HepG2 (cell line): ENCODE measurements around the gene BLOC1S1. TPM values are rescaled to one million over a fixed set of nuclear protein-coding genes. Genes with fewer than 3 reads are reported as not detected.

Experiments used
- ISL2 ChIP-seq: sonication (generic); formaldehyde crosslinking; IDR thresholded peaks from 2 replicates; pipeline ENCODE4 v1.5.0; 2020; ENCODE audit warnings: missing genetic modification reagents
- ISX ChIP-seq: sonication (generic); formaldehyde crosslinking; conservative IDR thresholded peaks from 2 replicates; pipeline ENCODE4 v1.5.0; 2020; ENCODE audit warnings: missing genetic modification reagents
- KDM1A ChIP-seq: IDR thresholded peaks from 2 replicates; pipeline ENCODE4 v1.6.1; 2016; ENCODE audit warnings: missing compliant biosample characterization
- RXRB ChIP-seq: IDR thresholded peaks from 2 replicates; pipeline ENCODE4 v1.6.1; 2016; ENCODE audit warnings: borderline replicate concordance, missing genetic modification reagents, missing compliant biosample characterization
- SRY ChIP-seq: sonication (generic); formaldehyde crosslinking; IDR thresholded peaks from 2 replicates; pipeline ENCODE4 v1.8.0; 2022; ENCODE audit warnings: mild to moderate bottlenecking, missing genetic modification reagents
- SSRP1 ChIP-seq: IDR thresholded peaks from 2 replicates; pipeline ENCODE4 v1.6.1; 2016; ENCODE audit warnings: control low read depth
- TAF1 ChIP-seq: sonication (generic); formaldehyde crosslinking; IDR thresholded peaks from 2 replicates; pipeline ENCODE4 v1.4.0; 2020; ENCODE audit warnings: missing genetic modification reagents
- ZNF782 ChIP-seq: sonication (generic); formaldehyde crosslinking; IDR thresholded peaks from 2 replicates; pipeline ENCODE4 v1.4.0; 2020; ENCODE audit warnings: missing genetic modification reagents, mild to moderate bottlenecking, borderline replicate concordance
- ZSCAN21 ChIP-seq: sonication (generic); formaldehyde crosslinking; IDR thresholded peaks from 2 replicates; pipeline ENCODE4 v1.8.0; 2022; ENCODE audit warnings: mild to moderate bottlenecking, missing genetic modification reagents, moderate library complexity, borderline replicate concordance
- polyA plus RNA-seq, 8 experiments: library from polyadenylated mRNA; depleted of rRNA in 3 of 8; stranded (reverse) in 7 of 8; unstranded in 1 of 8; fragments of >200 nt; fragmentation: Illumina TruSeq in 4 of 8; extraction: Trizol in 4 of 8; gene quantifications; 2 replicates each; pipeline versions ENCODE4 v1.2.1 to v1.2.3, GENCODE V29; 2011 to 2016; ENCODE audit warnings: low read depth in 4 of 8, missing spikeins in 1 of 8, mixed read lengths in 1 of 8; ENCODE audit not compliant: insufficient read depth in 1 of 8
- total RNA-seq, 5 experiments: library from RNA; depleted of rRNA; stranded (reverse); fragments of >200 nt; fragmentation: Illumina TruSeq; extraction: Trizol; gene quantifications; 2 replicates each; pipeline ENCODE4 v1.2.3, GENCODE V29; 2016; ENCODE audit warnings: low read depth in 1 of 5
- TF ChIP-seq, protein P1 (sequence below), 2 experiments: IDR thresholded peaks; 2 replicates each; pipeline ENCODE4 v1.6.1; 2011 to 2012; ENCODE audit warnings: low read length in 2 of 2, borderline replicate concordance in 1 of 2, low read depth in 1 of 2, mild to moderate bottlenecking in 1 of 2, moderate library complexity in 1 of 2
- TF ChIP-seq, protein P2 (sequence below): sonication (generic); formaldehyde crosslinking; IDR thresholded peaks from 2 replicates; pipeline ENCODE4 v1.9.0; 2021; ENCODE audit warnings: missing genetic modification reagents, borderline replicate concordance
- TF ChIP-seq, protein P3 (sequence below): sonication (generic); formaldehyde crosslinking; IDR thresholded peaks from 2 replicates; pipeline ENCODE4 v1.8.0; 2023; ENCODE audit warnings: mild to moderate bottlenecking, missing genetic modification reagents
- TF ChIP-seq, protein P4 (sequence below): IDR thresholded peaks from 2 replicates; pipeline ENCODE4 v1.6.1; 2016; ENCODE audit warnings: mild to moderate bottlenecking, missing biosample characterization, missing genetic modification reagents
- TF ChIP-seq, protein P5 (sequence below): sonication (generic); formaldehyde crosslinking; IDR thresholded peaks from 2 replicates; pipeline ENCODE4 v1.4.0; 2020; ENCODE audit warnings: missing genetic modification reagents, mild to moderate bottlenecking, borderline replicate concordance

The BLOC1S1 gene
- total and polyA plus RNA-seq, 2 of the 13 experiments (the other 11 are each of a cell fraction or from before 2014, with no cell fraction given), result 55.1 to 95.3 TPM

DNA sequence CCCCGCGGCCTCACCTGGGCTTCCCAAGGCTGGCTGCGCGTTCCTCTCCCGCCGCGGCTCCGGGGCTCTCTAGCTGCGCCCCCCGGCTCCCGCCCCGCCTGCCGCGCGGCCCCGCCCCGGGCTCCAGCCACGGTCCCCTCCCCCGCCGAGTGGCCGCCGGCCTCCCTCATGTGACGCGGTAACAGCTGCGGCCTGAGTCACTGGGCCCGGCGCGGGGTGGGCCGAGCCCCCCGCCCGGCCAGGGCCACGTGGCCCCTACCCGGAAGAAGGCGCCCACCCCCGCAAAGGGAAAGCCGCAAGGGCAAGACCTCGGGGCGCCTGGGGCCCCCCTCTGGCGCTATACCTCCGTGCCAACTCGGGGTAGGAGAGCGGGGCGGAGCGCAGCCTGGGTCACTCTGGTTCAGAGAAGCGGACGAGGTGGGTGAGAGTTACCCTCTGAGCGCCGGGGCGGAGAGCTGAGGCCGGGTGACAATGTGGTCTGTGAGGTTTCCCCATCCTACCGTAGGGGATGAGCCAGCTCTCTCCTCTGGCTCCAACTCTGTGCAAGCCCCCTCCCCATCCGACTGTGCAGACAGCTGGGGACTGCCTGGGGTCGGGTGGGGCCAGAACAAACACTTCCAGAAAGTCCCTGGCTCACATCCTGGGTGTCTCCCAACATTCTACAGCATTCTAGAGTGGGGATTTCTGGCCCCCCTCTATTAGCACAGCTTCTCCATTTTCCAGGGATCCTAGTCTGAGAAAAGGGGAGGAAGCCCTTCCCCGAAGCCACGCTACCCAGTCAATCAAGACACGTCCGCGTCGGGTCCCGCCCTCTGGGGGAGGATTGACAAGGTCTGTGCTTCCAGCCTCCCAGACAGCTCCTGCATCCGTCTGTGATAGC, 13.3 kb downstream of the BLOC1S1 start, which contains the start of gene CD63 (continued):
- TF ChIP-seq, protein P1, sequence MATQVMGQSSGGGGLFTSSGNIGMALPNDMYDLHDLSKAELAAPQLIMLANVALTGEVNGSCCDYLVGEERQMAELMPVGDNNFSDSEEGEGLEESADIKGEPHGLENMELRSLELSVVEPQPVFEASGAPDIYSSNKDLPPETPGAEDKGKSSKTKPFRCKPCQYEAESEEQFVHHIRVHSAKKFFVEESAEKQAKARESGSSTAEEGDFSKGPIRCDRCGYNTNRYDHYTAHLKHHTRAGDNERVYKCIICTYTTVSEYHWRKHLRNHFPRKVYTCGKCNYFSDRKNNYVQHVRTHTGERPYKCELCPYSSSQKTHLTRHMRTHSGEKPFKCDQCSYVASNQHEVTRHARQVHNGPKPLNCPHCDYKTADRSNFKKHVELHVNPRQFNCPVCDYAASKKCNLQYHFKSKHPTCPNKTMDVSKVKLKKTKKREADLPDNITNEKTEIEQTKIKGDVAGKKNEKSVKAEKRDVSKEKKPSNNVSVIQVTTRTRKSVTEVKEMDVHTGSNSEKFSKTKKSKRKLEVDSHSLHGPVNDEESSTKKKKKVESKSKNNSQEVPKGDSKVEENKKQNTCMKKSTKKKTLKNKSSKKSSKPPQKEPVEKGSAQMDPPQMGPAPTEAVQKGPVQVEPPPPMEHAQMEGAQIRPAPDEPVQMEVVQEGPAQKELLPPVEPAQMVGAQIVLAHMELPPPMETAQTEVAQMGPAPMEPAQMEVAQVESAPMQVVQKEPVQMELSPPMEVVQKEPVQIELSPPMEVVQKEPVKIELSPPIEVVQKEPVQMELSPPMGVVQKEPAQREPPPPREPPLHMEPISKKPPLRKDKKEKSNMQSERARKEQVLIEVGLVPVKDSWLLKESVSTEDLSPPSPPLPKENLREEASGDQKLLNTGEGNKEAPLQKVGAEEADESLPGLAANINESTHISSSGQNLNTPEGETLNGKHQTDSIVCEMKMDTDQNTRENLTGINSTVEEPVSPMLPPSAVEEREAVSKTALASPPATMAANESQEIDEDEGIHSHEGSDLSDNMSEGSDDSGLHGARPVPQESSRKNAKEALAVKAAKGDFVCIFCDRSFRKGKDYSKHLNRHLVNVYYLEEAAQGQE (IDR thresholded peaks at IDR 0.05; ENCODE audit: borderline replicate concordance in 1 of 2, low read depth in 1 of 2, low read length in 2 of 2), result no peak
- TF ChIP-seq SRY (CRISPR knock-in tag), result 0 out of 2 replicates have a peak, but pooled peaks have one; percentile 22
- TF ChIP-seq TAF1, result peak; percentile 42
- TF ChIP-seq, protein P2, sequence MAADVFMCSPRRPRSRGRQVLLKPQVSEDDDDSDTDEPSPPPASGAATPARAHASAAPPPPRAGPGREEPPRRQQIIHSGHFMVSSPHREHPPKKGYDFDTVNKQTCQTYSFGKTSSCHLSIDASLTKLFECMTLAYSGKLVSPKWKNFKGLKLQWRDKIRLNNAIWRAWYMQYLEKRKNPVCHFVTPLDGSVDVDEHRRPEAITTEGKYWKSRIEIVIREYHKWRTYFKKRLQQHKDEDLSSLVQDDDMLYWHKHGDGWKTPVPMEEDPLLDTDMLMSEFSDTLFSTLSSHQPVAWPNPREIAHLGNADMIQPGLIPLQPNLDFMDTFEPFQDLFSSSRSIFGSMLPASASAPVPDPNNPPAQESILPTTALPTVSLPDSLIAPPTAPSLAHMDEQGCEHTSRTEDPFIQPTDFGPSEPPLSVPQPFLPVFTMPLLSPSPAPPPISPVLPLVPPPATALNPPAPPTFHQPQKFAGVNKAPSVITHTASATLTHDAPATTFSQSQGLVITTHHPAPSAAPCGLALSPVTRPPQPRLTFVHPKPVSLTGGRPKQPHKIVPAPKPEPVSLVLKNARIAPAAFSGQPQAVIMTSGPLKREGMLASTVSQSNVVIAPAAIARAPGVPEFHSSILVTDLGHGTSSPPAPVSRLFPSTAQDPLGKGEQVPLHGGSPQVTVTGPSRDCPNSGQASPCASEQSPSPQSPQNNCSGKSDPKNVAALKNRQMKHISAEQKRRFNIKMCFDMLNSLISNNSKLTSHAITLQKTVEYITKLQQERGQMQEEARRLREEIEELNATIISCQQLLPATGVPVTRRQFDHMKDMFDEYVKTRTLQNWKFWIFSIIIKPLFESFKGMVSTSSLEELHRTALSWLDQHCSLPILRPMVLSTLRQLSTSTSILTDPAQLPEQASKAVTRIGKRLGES (CRISPR knock-in tag), result no peak
- TF ChIP-seq, protein P3, sequence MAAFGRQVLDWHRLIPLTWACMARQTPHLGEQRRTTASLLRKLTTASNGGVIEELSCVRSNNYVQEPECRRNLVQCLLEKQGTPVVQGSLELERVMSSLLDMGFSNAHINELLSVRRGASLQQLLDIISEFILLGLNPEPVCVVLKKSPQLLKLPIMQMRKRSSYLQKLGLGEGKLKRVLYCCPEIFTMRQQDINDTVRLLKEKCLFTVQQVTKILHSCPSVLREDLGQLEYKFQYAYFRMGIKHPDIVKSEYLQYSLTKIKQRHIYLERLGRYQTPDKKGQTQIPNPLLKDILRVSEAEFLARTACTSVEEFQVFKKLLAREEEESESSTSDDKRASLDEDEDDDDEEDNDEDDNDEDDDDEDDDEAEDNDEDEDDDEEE, result peak; percentile 43; the same call in 1 of the 2 replicates
- no peak; the same call in 1 of the 2 replicates for TF ChIP-seq SSRP1
- peak; percentile 43; the same call in 1 of the 2 replicates for TF ChIP-seq ZSCAN21
- TF ChIP-seq, protein P4, sequence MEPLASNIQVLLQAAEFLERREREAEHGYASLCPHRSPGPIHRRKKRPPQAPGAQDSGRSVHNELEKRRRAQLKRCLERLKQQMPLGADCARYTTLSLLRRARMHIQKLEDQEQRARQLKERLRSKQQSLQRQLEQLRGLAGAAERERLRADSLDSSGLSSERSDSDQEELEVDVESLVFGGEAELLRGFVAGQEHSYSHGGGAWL (CRISPR knock-in tag), result no peak
- TF ChIP-seq ISX (CRISPR knock-in tag), result no peak
- TF ChIP-seq KDM1A (CRISPR knock-in tag), result no peak
- TF ChIP-seq ZNF782 (CRISPR knock-in tag), result no peak
- TF ChIP-seq, protein P5, sequence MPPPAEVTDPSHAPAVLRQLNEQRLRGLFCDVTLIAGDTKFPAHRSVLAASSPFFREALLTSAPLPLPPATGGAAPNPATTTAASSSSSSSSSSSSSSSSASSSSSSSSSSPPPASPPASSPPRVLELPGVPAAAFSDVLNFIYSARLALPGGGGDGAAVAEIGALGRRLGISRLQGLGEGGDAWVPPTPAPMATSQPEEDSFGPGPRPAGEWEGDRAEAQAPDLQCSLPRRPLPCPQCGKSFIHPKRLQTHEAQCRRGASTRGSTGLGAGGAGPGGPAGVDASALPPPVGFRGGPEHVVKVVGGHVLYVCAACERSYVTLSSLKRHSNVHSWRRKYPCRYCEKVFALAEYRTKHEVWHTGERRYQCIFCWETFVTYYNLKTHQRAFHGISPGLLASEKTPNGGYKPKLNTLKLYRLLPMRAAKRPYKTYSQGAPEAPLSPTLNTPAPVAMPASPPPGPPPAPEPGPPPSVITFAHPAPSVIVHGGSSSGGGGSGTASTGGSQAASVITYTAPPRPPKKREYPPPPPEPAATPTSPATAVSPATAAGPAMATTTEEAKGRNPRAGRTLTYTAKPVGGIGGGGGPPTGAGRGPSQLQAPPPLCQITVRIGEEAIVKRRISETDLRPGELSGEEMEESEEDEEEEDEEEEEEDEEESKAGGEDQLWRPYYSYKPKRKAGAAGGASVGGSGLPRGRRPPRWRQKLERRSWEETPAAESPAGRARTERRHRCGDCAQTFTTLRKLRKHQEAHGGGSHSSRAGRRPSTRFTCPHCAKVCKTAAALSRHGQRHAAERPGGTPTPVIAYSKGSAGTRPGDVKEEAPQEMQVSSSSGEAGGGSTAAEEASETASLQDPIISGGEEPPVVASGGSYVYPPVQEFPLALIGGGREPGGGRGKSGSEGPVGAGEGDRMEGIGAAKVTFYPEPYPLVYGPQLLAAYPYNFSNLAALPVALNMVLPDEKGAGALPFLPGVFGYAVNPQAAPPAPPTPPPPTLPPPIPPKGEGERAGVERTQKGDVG (CRISPR knock-in tag), result no peak
- TF ChIP-seq ISL2 (CRISPR knock-in tag), result no peak
- TF ChIP-seq RXRB (CRISPR knock-in tag), result 0 out of 2 replicates have a peak, but pooled peaks have one; percentile 27
